PC-9 (cell line): Measurements from ENCODE around the gene VRK1.

Experiments
- EZH2 ChIP-seq: fragments of 200-600 bp; sonication (generic); IDR thresholded peaks from 2 replicates; pipeline ENCODE4 v1.8.0; 2017; ENCODE audit warnings: antibody characterized with exemption, low read depth
- TF ChIP-seq, protein P1 (sequence below): fragments of 200-600 bp; sonication (generic); conservative IDR thresholded peaks from 2 replicates; pipeline ENCODE4 v1.6.1; 2017; ENCODE audit warnings: mixed run types, antibody characterized with exemption, mild to moderate bottlenecking, moderate library complexity

DNA sequence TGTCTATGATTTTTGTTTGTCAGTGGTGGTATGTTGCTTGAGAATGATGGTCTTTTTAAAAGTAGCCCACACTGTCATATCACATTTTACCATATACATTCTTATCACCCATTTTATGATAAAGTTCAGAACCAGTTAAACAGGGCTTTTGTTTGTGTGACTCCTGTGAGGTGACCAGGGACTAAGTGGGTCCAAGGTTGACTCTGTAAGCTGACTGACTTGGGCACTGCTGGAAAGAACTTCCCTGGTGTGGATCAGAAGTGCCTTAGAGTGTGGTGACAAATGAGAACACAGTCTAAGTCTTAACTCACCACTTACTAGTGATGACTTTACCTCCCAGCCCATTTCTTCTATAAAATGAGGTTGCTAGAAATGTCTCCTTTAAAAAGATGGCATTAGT is 52.6 kb downstream of the VRK1 start:
- TF ChIP-seq, protein P1, sequence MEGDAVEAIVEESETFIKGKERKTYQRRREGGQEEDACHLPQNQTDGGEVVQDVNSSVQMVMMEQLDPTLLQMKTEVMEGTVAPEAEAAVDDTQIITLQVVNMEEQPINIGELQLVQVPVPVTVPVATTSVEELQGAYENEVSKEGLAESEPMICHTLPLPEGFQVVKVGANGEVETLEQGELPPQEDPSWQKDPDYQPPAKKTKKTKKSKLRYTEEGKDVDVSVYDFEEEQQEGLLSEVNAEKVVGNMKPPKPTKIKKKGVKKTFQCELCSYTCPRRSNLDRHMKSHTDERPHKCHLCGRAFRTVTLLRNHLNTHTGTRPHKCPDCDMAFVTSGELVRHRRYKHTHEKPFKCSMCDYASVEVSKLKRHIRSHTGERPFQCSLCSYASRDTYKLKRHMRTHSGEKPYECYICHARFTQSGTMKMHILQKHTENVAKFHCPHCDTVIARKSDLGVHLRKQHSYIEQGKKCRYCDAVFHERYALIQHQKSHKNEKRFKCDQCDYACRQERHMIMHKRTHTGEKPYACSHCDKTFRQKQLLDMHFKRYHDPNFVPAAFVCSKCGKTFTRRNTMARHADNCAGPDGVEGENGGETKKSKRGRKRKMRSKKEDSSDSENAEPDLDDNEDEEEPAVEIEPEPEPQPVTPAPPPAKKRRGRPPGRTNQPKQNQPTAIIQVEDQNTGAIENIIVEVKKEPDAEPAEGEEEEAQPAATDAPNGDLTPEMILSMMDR = no peak
- TF ChIP-seq EZH2 = no peak
